PC-3 (cell line): Measurements from ENCODE around the gene TNC. TPM values are rescaled to one million over a fixed set of nuclear protein-coding genes. Genes with fewer than 3 reads are reported as not detected.

Experiments
- ATAC-seq: fragments of 200-7000 bp; cut with Tn5 transposase; 2 replicates; pipeline ENCODE4 v1.9.1; 2020; ENCODE audit warnings: mild to moderate bottlenecking, moderate library complexity
- BruUV-seq: library from RNA; stranded (reverse); fragments of 400-500 nt; replicated peaks from 2 replicates; lab custom pipeline; 2021; lab: Mats Ljungman, UMichigan
- CTCF ChIA-PET: fragments of 300-600 bp; sonication (Branson Sonifier 250); formaldehyde crosslinking; loops from one replicate; lab custom pipeline; 2022; ENCODE audit warnings: antibody characterized with exemption; lab: Charles Lee
- POLR2A ChIA-PET: fragments of 300-600 bp; sonication (Branson Sonifier 250); formaldehyde crosslinking; loops from one replicate; lab custom pipeline; 2022; ENCODE audit warnings: antibody characterized with exemption; ENCODE audit not compliant: unreplicated experiment; lab: Charles Lee
- DNase-seq: peaks from one replicate; pipeline ENCODE4 v3.0.0-alpha.2; 2015
- H2AFZ ChIP-seq: fragments of 300-600 bp; sonication (generic); 2 replicates; pipeline ENCODE4 v1.6.0; 2016; ENCODE audit warnings: antibody characterized with exemption, low read length
- H3F3A ChIP-seq: fragments of 300-600 bp; sonication (generic); one replicate; pipeline ENCODE4 v1.6.0; 2017; ENCODE audit warnings: antibody characterized with exemption, low read length, control low read depth, mild to moderate bottlenecking; ENCODE audit not compliant: unreplicated experiment
- H3K27ac ChIP-seq: fragments of 300-600 bp; sonication (generic); 2 replicates; pipeline ENCODE4 v1.5.1; 2016; ENCODE audit warnings: mild to moderate bottlenecking, low read length
- H3K27me3 ChIP-seq: fragments of 300-600 bp; sonication (generic); 2 replicates; pipeline ENCODE4 v1.6.1; 2016; ENCODE audit warnings: low read length, mixed read lengths
- H3K36me3 ChIP-seq: fragments of 300-600 bp; sonication (generic); 2 replicates; pipeline ENCODE4 v1.6.1; 2016; ENCODE audit warnings: low read depth, mixed run types, low read length, mixed read lengths
- H3K4me1 ChIP-seq: fragments of 300-600 bp; sonication (generic); 2 replicates; pipeline ENCODE4 v1.5.1; 2016; ENCODE audit warnings: low read length; ENCODE audit not compliant: insufficient read depth
- H3K4me2 ChIP-seq: fragments of 300-600 bp; sonication (generic); 2 replicates; pipeline ENCODE4 v1.6.0; 2016; ENCODE audit warnings: low read length
- H3K4me3 ChIP-seq: fragments of 300-600 bp; sonication (generic); 2 replicates; pipeline ENCODE4 v1.5.1; 2016; ENCODE audit warnings: mild to moderate bottlenecking, low read length, mixed read lengths
- H3K79me2 ChIP-seq: fragments of 300-600 bp; sonication (generic); 2 replicates; pipeline ENCODE4 v1.6.1; 2017; ENCODE audit warnings: low read length, mixed read lengths
- H3K9ac ChIP-seq: fragments of 300-600 bp; sonication (generic); 2 replicates; pipeline ENCODE4 v1.6.0; 2016; ENCODE audit warnings: mild to moderate bottlenecking, low read length
- H3K9me2 ChIP-seq: fragments of 300-600 bp; sonication (generic); replicated peaks from 2 replicates; pipeline ENCODE4 v1.6.1; 2016; ENCODE audit warnings: mixed run types, low read length, mixed read lengths
- H3K9me3 ChIP-seq: fragments of 300-600 bp; sonication (generic); 2 replicates; pipeline ENCODE4 v1.6.1; 2016; ENCODE audit warnings: low read length, mixed read lengths
- H4K20me1 ChIP-seq: fragments of 300-600 bp; sonication (generic); 2 replicates; pipeline ENCODE4 v1.6.1; 2016; ENCODE audit warnings: low read length, mixed read lengths
- EZH2 ChIP-seq: fragments of 300-600 bp; sonication (generic); IDR thresholded peaks from one replicate; pipeline ENCODE4 v1.6.1; 2017; ENCODE audit warnings: antibody characterized with exemption, mild to moderate bottlenecking, low read length; ENCODE audit not compliant: unreplicated experiment
- EZH2phosphoT487 ChIP-seq: fragments of 300-600 bp; sonication (generic); IDR thresholded peaks from 2 replicates; pipeline ENCODE4 v1.6.1; 2018; ENCODE audit warnings: mild to moderate bottlenecking, antibody characterized with exemption, low read length, borderline replicate concordance
- intact Hi-C: fragments of 100-400 bp; cut with micrococcal nuclease; formaldehyde crosslinking; loops from 2 replicates; pipeline ENCODE4 v1.9.0; 2023
- total RNA-seq: library from RNA; depleted of rRNA; stranded (reverse); fragments of >200 nt; gene quantifications from 2 replicates; pipeline ENCODE4 v1.2.3, GENCODE V29; 2014
- TF ChIP-seq, protein P1 (sequence below): fragments of 300-600 bp; sonication (generic); conservative IDR thresholded peaks from 2 replicates; pipeline ENCODE4 v1.5.1; 2017; ENCODE audit warnings: antibody characterized with exemption, low read depth, mild to moderate bottlenecking, low read length

The TNC gene
- total RNA-seq, 1 experiment from 2014 or later: 60.1 TPM

DNA sequence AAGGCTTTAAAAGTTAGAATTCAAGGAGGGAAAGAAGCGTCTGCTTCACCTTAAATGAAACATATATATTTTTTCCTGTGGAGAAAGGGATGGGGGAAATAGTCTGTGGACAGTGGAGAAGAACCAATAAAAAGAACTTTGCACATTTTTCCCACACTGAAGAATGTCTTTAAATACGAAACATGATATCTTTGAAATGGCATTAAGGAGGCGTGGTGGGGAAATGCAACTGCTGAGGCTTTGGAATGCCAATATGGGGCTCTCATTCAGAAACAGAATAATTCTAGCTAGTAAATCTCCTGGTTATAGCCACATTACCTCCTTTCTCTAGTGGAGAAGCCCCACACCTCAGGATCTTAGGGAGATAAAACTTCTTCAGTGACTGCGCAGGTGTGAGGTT is 46.8 kb downstream of the TNC start:
- no peak for ATAC-seq
- H3K36me3 ChIP-seq: peaks cover 12% of the 10 kb centered on the region; the same call in 1 of the 2 replicates
- no peaks in the 10 kb centered on the region for H4K20me1 ChIP-seq
- no peaks in the 10 kb centered on the region for H3K9me3 ChIP-seq
- no peak for DNase-seq
- no peak overlapping the region for H3K4me3 ChIP-seq
- no peaks in the 10 kb centered on the region for H3F3A ChIP-seq
- TF ChIP-seq, protein P1, sequence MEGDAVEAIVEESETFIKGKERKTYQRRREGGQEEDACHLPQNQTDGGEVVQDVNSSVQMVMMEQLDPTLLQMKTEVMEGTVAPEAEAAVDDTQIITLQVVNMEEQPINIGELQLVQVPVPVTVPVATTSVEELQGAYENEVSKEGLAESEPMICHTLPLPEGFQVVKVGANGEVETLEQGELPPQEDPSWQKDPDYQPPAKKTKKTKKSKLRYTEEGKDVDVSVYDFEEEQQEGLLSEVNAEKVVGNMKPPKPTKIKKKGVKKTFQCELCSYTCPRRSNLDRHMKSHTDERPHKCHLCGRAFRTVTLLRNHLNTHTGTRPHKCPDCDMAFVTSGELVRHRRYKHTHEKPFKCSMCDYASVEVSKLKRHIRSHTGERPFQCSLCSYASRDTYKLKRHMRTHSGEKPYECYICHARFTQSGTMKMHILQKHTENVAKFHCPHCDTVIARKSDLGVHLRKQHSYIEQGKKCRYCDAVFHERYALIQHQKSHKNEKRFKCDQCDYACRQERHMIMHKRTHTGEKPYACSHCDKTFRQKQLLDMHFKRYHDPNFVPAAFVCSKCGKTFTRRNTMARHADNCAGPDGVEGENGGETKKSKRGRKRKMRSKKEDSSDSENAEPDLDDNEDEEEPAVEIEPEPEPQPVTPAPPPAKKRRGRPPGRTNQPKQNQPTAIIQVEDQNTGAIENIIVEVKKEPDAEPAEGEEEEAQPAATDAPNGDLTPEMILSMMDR: no peak
- TF ChIP-seq EZH2phosphoT487 (no peak), EZH2 (no peak)
- CTCF ChIA-PET: no interaction called here
- no peak overlapping the region for H2AFZ ChIP-seq
- no peaks in the 10 kb centered on the region for H3K9me2 ChIP-seq
- POLR2A ChIA-PET: no interaction called here
- no peak overlapping the region for H3K4me2 ChIP-seq
- H3K4me1 ChIP-seq: no peaks in the 10 kb centered on the region
- intact Hi-C loops: no loop called here
- no peaks in the 10 kb centered on the region for H3K79me2 ChIP-seq
- no peak overlapping the region for H3K9ac ChIP-seq
- H3K27ac ChIP-seq: no peak overlapping the region
- H3K27me3 ChIP-seq: no peaks in the 10 kb centered on the region
- no TSS peak for BruUV-seq

DNA sequence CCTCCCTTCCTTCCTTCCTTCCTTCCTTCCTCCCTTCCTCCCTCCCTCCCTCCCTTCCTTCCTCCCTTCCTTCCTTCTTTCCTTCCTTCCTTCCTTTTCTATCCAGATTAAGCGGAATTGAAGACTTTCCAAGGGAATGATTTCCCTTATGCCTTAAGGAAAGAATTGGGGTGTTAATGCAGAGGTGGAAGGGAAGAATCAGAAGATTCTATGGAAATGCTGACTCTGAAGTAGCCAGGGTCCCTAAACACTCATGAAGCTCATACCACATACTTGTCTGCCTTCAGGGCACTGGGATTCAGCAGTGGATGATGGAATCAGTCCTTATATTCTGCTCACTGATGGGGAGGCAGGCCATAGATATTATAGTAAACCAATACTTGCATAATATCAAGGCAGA is 48.2 kb downstream of the TNC start:
- TF ChIP-seq EZH2 (no peak), EZH2phosphoT487 (no peak)
- TF ChIP-seq, protein P1: no peak
- no peaks in the 10 kb centered on the region for H3K4me1 ChIP-seq
- BruUV-seq: no TSS peak
- ATAC-seq (no peak), DNase-seq (no peak)
- H3K9ac ChIP-seq: no peak overlapping the region
- ChIA-PET POLR2A (no interaction called here), CTCF (no interaction called here)
- no peaks in the 10 kb centered on the region for H3K79me2 ChIP-seq
- no peaks in the 10 kb centered on the region for H3K9me3 ChIP-seq
- no peak overlapping the region for H3K27ac ChIP-seq
- no peak overlapping the region for H3K4me2 ChIP-seq
- H3F3A ChIP-seq: no peaks in the 10 kb centered on the region
- H4K20me1 ChIP-seq: no peaks in the 10 kb centered on the region
- no peaks in the 10 kb centered on the region for H3K27me3 ChIP-seq
- intact Hi-C loops: no loop called here
- H3K36me3 ChIP-seq: peaks cover 12% of the 10 kb centered on the region; the same call in 1 of the 2 replicates
- H3K9me2 ChIP-seq: no peaks in the 10 kb centered on the region
- H3K4me3 ChIP-seq: no peak overlapping the region
- no peak overlapping the region for H2AFZ ChIP-seq

DNA sequence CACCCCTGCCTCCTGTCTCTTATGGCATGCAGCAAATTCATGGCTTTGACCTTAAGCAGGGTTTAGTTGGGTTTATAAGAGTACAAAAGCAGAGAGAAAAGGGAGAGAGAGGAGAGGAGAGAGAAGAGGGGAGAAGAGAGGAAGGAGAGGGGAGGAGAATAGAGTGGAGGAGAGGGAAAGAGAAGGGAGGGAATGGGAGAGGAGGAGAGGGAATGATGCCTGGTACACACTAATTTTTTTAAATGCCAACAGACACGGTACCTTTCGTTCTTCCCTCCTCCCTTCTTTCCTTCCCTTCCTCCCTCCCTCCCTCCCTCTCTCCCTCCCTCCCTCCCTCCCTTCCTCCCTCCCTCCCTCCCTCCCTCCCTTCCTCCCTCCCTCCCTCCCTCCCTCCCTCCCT is 48.7 kb downstream of the TNC start:
- no peak for DNase-seq
- H4K20me1 ChIP-seq: no peaks in the 10 kb centered on the region
- no peaks in the 10 kb centered on the region for H3K9me2 ChIP-seq
- intact Hi-C loops: no loop called here
- no peak overlapping the region for H3K4me2 ChIP-seq
- H3K9ac ChIP-seq: no peak overlapping the region
- ChIA-PET POLR2A (no interaction called here), CTCF (no interaction called here)
- no peaks in the 10 kb centered on the region for H3K79me2 ChIP-seq
- H3K9me3 ChIP-seq: no peaks in the 10 kb centered on the region
- BruUV-seq: no TSS peak
- no peak overlapping the region for H3K27ac ChIP-seq
- no peaks in the 10 kb centered on the region for H3K27me3 ChIP-seq
- no peak overlapping the region for H2AFZ ChIP-seq
- H3K36me3 ChIP-seq: peaks cover 8% of the 10 kb centered on the region; the same call in 1 of the 2 replicates
- H3K4me3 ChIP-seq: no peak overlapping the region
- no peaks in the 10 kb centered on the region for H3F3A ChIP-seq
- no peak for ATAC-seq
- TF ChIP-seq EZH2 (no peak), EZH2phosphoT487 (no peak)
- TF ChIP-seq, protein P1: no peak
- no peaks in the 10 kb centered on the region for H3K4me1 ChIP-seq
